NCI-H2171 treated with DMSO at 0.1 percent for 48 hours (cell line): ENCODE results near the gene TARBP1.
"Not testable (repeated sequence)": the region's sequence is repeated elsewhere in the genome, so short reads cannot be mapped to it uniquely, and the experiment has no call there.

Experiments
- DNase-seq: peaks from one replicate; lab custom pipeline; 2025; lab: John Stamatoyannopoulos, UW

TARBP1 gene

GRCh38 chr1:234478481-234479309 is at the start of gene TARBP1:
Gene TARBP1, minus strand, starts transcription at chr1:234479179. Its CDS starts 76 bp downstream, at chr1:234479103.
- DNase-seq, result peak; percentile 81

- DNase-seq, result no peak
Observed at GRCh38 chr1:234528074-234528865, 49.3 kb upstream of the TARBP1 start.

GRCh38 chr1:234527346-234527745 is 48.4 kb upstream of the TARBP1 start:
- no peak for DNase-seq

- no peak for DNase-seq
Observed at GRCh38 chr1:234526922-234527321, 47.9 kb upstream of the TARBP1 start.

GRCh38 chr1:234525099-234525799 is 46.3 kb upstream of the TARBP1 start:
- no peak for DNase-seq

GRCh38 chr1:234521836-234522235 is 42.9 kb upstream of the TARBP1 start:
- no peak for DNase-seq

GRCh38 chr1:234520908-234521817 is 42.2 kb upstream of the TARBP1 start:
- DNase-seq, result no peak

- DNase-seq, result peak; percentile 91
Observed at GRCh38 chr1:234519506-234519905, 40.5 kb upstream of the TARBP1 start.

- DNase-seq, result no peak
Observed at GRCh38 chr1:234518876-234519275, 39.9 kb upstream of the TARBP1 start.

- not testable (repeated sequence) for DNase-seq
Observed at GRCh38 chr1:234518086-234518485, 39.1 kb upstream of the TARBP1 start.

- no peak for DNase-seq
Observed at GRCh38 chr1:234517110-234517802, 38.3 kb upstream of the TARBP1 start.

- no peak for DNase-seq
Observed at GRCh38 chr1:234515821-234516241, 36.9 kb upstream of the TARBP1 start.

- no peak for DNase-seq
Observed at GRCh38 chr1:234515411-234515810, 36.4 kb upstream of the TARBP1 start.

GRCh38 chr1:234512451-234512861 is 33.5 kb upstream of the TARBP1 start:
- no peak for DNase-seq

- DNase-seq, result peak; percentile 29
Observed at GRCh38 chr1:234509457-234510328, 30.7 kb upstream of the TARBP1 start.

GRCh38 chr1:234507626-234508387 is 28.8 kb upstream of the TARBP1 start:
- DNase-seq, result no peak

- no peak for DNase-seq
Observed at GRCh38 chr1:234507089-234507488, 28.1 kb upstream of the TARBP1 start.

GRCh38 chr1:234505769-234506102 is 26.8 kb upstream of the TARBP1 start:
- no peak for DNase-seq
